ENCODE data around the gene STK39.

The STK39 gene

DNA sequence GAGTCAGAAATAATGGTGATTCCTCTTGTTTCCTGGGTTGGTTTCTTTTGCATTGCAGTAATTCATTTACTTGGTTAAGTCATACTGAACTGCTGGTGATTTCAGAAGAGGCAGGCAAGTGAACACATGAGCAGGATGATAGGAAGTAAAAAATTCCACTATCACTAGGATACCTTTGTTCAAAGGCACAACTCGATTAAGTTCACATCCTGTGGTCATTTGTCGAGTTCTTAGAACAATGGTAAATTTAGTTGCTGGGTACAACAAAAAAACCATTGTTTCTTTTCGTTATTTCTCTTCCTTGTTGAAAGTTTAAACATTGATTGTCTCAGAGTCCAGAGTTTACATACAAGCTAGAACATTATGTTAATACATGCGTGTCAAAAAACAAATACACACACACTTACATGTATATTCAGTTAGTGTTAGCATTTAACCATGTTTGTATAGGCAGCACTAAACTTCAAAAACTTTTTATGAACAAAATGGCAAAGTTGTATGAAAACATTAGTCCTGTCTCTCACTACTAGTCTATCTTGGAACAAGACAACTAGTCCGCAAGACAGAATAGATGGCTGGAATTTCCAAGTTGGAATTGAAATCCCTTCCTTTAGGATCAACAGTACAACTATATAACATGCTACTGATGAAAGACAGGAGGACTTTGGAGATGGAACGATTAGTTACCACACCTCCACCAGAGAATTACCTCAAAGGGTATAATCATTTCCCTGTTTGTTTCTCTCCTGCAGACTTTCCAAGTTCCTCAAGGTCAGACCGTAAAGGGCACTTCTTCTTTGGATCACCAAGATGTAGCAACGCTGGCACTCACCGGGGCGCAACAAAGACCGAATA lies 26.2 kb downstream of the STK39 start:
- DNase-seq (ENCODE audit: insufficient read length, low spot score), result no peak
- FAIRE-seq, result no peak
- no peak for TF ChIP-seq CTCF (IDR thresholded peaks at IDR 0.05; ENCODE audit: insufficient read depth, missing control alignments)

GRCh38 chr2:168217920-168218319 lies 29.5 kb downstream of the STK39 start:
- FAIRE-seq (no peak), DNase-seq (ENCODE audit: insufficient read length, low spot score) (no peak)
- no peak for TF ChIP-seq CTCF (IDR thresholded peaks at IDR 0.05; ENCODE audit: insufficient read depth, missing control alignments)

- TF ChIP-seq CTCF (IDR thresholded peaks at IDR 0.05; ENCODE audit: insufficient read depth, missing control alignments), result no peak
- DNase-seq (ENCODE audit: insufficient read length, low spot score) (no peak), FAIRE-seq (no peak)
Measured at GRCh38 chr2:168216351-168217005, 30.9 kb downstream of the STK39 start.

DNA sequence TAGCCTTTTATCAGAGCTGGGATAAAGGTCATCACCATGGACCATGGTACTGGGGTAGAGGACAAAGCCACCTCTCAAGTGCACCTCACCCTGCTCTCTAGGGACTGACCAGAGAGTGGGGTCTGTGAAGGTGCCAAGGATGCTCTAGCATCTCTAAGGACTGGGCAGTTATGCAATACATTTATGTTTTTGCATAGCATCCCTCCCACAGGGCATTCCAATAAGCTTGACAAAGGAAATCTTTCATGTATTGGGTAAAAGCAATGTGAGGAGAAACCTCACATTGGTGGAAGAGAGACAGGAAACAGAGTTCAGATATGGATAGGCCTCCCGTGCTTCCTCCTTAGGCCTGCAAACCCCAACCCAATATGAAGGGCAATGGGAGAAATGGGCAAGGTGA lies 31.6 kb downstream of the STK39 start:
- FAIRE-seq (no peak), DNase-seq (ENCODE audit: insufficient read length, low spot score) (no peak)
- no peak for TF ChIP-seq CTCF (IDR thresholded peaks at IDR 0.05; ENCODE audit: insufficient read depth, missing control alignments)

DNA sequence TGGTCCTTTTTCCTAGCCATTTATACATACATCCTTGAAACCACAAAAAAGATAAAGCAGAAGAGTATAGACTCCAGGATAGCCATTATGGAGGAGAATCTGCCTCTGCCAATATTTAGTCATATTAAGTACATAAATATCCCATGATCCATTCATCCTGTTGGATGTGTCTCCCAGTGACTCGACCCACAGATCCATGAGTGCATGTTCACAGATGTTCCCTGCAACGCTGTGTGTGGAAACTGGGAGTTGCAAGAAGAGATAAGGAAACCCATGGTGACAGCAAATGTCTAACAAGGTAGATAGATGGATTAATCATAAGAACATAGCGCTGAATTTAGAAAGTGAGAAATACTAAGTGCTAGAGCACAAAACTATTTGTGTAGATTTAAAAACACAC lies 34.5 kb downstream of the STK39 start:
- DNase-seq (ENCODE audit: insufficient read length, low spot score) (no peak), FAIRE-seq (no peak)
- TF ChIP-seq CTCF (IDR thresholded peaks at IDR 0.05; ENCODE audit: insufficient read depth, missing control alignments), result no peak

GRCh38 chr2:168212167-168212566 lies 35.2 kb downstream of the STK39 start:
- no peak for DNase-seq (ENCODE audit: insufficient read length, low spot score)
- TF ChIP-seq CTCF (IDR thresholded peaks at IDR 0.05; ENCODE audit: insufficient read depth, missing control alignments), result no peak
- no peak for FAIRE-seq

GRCh38 chr2:168211664-168212163 lies 35.7 kb downstream of the STK39 start:
- FAIRE-seq (no peak), DNase-seq (ENCODE audit: insufficient read length, low spot score) (no peak)
- no peak for TF ChIP-seq CTCF (IDR thresholded peaks at IDR 0.05; ENCODE audit: insufficient read depth, missing control alignments)
